NCI-H1048 (cell line): ENCODE data around the gene FMO4.
"Not testable (repeated sequence)": the region's sequence is repeated elsewhere in the genome, so short reads cannot be mapped to it uniquely, and the experiment has no call there.

ENCODE experiments used
- DNase-seq: peaks from one replicate; lab custom pipeline; 2025; lab: John Stamatoyannopoulos, UW

FMO4 gene

GRCh38 chr1:171334024-171334640 is 20.1 kb downstream of the FMO4 start:
- DNase-seq = no peak

DNA sequence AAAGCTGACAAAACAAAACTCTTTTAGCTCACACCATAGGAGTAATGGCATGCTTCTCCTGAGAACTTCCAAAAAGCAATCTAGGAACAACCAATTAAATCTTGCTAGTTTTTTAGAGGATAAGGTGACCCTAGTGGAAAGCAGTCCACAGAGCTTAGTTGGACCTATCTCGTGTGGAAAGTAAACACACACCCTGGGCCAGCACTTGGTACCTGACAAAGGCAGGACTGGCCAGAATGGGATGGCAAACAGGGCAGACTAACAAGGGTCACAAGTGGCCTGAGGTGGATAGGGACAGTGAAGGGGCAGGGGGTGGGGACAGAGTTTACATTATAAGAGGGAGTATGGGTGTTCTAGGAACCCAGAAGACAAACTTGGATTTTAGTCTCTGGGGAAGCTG is 22.0 kb downstream of the FMO4 start:
- no peak for DNase-seq

DNA sequence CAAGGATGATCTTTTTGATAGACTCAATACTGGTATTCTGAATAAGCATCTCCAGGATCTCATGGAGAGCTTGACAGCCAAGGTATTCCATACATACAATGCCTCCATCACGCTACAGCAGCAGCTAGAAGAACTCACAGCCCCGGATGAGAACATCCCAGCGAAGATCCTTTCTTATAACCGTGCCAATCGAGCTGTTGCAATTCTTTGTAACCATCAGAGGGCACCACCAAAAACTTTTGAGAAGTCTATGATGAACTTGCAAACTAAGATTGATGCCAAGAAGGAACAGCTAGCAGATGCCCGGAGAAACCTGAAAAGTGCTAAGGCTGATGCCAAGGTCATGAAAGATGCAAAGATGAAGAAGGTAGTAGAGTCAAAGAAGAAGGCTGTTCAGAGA is 25.4 kb downstream of the FMO4 start:
- DNase-seq = not testable (repeated sequence)

DNA sequence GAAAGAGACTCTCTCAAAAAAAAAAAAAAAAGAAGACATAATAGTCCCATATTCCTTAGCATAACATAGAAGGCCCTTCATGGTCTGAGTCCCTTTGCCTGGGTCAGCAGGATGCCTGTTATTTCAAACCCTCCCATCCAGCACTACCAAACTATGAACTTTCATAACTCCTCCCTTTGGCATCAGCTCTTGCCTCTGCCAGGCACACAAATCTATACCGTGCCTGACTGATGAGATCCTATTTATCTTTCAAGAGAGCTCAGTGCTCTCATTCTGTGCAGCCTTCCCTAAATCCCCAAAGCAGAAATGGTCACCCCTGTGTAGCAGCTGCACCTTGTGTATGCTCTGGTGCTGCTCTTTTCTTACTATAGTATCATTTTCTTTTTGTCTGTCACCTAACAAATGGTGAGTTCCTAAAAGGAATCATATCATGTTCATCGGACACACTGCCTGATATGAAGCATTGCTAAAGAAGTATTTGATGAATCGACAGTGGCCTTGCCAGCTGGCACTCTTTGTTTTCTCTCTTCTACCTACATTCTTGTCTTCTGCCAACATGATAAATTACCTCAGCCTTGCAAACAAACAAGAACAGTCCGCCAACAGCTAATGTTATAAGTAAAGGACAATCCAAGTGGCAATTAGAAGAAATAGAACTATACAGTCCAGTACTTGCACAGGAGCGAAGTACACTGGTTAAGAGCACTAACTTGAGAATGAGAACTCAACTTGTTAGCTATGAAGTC is 29.9 kb downstream of the FMO4 start:
- DNase-seq = no peak

- no peak for DNase-seq
Measured at GRCh38 chr1:171344473-171344820, 30.5 kb downstream of the FMO4 start.

- DNase-seq = no peak
Measured at GRCh38 chr1:171345536-171345935, 31.6 kb downstream of the FMO4 start.

GRCh38 chr1:171346881-171347280 is 32.9 kb downstream of the FMO4 start:
- no peak for DNase-seq

DNA sequence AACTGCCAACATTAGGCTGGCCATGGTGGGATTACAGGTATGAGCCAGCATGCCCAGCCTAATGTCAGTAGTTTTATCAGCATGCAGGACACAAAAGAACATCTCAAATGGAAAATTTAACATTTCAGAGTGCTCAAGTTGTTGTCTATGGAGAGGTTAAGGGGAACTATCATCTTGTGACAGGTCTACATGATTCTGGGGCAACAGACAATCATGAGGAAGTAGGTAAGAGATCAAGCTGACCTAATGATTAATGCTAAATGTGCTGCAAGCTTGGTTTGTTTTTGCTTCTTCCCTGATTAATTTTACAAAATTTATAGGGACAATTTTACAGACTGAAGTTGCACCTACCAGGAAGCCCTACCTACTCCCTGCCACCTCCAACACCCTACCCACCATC is 36.6 kb downstream of the FMO4 start:
- DNase-seq = no peak

DNA sequence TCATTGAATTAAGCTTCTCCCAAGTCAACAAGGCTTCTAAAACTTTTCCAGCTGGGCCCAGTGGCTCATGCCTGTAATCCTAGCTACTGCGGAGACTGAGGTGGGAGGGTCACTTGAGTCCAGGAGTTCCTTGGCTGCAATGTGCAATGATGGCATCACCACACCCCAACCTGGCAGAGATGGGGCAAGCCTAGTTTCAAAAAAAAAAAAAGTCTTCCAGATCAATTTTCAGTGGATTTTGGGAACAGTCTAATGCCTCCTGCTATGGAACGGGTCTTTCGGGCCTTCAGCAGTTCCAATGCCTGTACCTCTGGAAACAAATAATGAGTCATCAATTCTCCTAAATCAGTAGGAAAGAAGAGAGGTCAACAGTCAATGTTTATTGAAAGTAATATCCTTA is 38.0 kb downstream of the FMO4 start:
- no peak for DNase-seq

GRCh38 chr1:171352554-171352953 is 38.6 kb downstream of the FMO4 start:
- no peak for DNase-seq

DNA sequence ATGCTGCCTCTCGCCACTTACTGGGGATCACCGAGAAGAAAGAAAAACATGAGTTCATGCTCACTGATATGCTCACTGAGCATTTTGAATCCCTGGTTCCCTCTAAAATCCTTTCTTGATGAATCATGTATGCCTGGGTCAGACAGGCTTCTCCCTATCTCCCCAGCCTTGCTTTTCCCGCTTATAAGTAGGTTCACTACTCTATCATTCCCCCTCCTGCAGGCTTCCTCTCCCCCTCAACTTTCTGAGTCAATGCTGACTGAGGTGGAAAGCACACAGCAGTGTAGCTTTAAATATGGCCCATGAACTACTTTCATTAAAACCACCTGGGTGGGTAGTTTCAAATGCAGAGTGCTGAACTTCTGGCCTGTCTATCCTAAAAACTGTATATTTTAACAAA is 41.7 kb downstream of the FMO4 start:
- DNase-seq = no peak

- DNase-seq = no peak
Measured at GRCh38 chr1:171357179-171357578, 43.2 kb downstream of the FMO4 start.

- not testable (repeated sequence) for DNase-seq
Measured at GRCh38 chr1:171359355-171359648, 45.3 kb downstream of the FMO4 start.

GRCh38 chr1:171359731-171360527 is 45.9 kb downstream of the FMO4 start:
- DNase-seq = not testable (repeated sequence)

GRCh38 chr1:171366085-171366484 is 52.1 kb downstream of the FMO4 start:
- no peak for DNase-seq

- DNase-seq = no peak
Measured at GRCh38 chr1:171366816-171367215, 52.8 kb downstream of the FMO4 start.

DNA sequence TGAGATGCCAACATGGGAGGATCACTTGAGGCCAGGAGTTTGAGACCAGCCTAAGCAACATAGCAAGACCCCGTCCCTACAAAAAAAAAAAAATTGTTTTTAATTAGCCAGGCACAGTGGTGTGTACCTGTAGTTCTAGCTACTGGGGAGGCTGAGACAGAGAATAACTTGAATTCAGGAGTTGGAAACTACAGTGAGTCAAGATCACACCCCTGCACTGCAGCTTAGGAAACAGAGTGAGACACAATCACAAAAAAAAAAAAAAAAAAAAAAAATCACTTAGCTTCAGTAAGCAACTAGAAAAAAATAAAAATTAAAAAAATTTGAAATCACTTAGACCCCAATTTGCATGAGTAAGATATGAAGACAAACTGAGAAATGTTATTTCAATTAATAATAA is 53.5 kb downstream of the FMO4 start:
- no peak for DNase-seq

- no peak for DNase-seq
Measured at GRCh38 chr1:171372418-171373084, 58.6 kb downstream of the FMO4 start.

- not testable (repeated sequence) for DNase-seq
Measured at GRCh38 chr1:171373357-171374122, 59.6 kb downstream of the FMO4 start.

DNA sequence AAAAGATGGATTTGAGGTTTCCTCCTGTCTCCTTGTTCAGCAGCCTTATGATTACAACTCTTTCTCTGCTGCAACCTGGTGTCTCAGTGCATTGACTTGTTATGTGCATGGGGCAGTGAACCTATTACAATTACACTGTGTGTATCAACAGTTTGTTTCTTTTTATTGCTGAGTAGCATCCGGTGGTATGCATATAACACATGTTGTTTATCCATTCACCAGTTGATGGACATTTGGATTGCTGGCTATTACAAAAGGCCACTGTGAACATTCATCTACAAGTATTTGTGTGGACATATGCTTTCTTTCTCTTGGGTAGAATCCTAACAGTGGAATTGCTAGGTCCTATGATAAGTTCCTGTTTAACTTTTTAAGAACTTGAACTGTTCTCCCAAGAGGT is 65.9 kb downstream of the FMO4 start:
- DNase-seq = no peak

- no peak for DNase-seq
Measured at GRCh38 chr1:171381866-171382210, 67.9 kb downstream of the FMO4 start.

- no peak for DNase-seq
Measured at GRCh38 chr1:171384496-171384895, 70.5 kb downstream of the FMO4 start.
